Retinal pigment epithelial cell (primary cell): ENCODE results near the gene DAZAP2.
A peak's percentile ranks its signal among the peaks of the same experiment; 100 is the strongest.

Source experiments
- DNase-seq: peaks from one replicate; pipeline ENCODE4 v3.0.0-alpha.2; 2010; ENCODE audit warnings: low read depth
- H3K4me3 ChIP-seq: 2 replicates; pipeline ENCODE4 v1.5.1; 2011; ENCODE audit warnings: mild to moderate bottlenecking, low read length, control low read depth, moderate library complexity
- TF ChIP-seq, protein P1 (sequence below): conservative IDR thresholded peaks from 2 replicates; pipeline ENCODE4 v1.5.1; 2011; ENCODE audit warnings: low read depth, low read length, control low read depth, inconsistent platforms

The DAZAP2 gene

GRCh38 chr12:51205350-51205749 is 33.3 kb upstream of the DAZAP2 start:
- no peak overlapping the region for H3K4me3 ChIP-seq
- TF ChIP-seq, protein P1, sequence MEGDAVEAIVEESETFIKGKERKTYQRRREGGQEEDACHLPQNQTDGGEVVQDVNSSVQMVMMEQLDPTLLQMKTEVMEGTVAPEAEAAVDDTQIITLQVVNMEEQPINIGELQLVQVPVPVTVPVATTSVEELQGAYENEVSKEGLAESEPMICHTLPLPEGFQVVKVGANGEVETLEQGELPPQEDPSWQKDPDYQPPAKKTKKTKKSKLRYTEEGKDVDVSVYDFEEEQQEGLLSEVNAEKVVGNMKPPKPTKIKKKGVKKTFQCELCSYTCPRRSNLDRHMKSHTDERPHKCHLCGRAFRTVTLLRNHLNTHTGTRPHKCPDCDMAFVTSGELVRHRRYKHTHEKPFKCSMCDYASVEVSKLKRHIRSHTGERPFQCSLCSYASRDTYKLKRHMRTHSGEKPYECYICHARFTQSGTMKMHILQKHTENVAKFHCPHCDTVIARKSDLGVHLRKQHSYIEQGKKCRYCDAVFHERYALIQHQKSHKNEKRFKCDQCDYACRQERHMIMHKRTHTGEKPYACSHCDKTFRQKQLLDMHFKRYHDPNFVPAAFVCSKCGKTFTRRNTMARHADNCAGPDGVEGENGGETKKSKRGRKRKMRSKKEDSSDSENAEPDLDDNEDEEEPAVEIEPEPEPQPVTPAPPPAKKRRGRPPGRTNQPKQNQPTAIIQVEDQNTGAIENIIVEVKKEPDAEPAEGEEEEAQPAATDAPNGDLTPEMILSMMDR, result no peak
- DNase-seq, result no peak

DNA sequence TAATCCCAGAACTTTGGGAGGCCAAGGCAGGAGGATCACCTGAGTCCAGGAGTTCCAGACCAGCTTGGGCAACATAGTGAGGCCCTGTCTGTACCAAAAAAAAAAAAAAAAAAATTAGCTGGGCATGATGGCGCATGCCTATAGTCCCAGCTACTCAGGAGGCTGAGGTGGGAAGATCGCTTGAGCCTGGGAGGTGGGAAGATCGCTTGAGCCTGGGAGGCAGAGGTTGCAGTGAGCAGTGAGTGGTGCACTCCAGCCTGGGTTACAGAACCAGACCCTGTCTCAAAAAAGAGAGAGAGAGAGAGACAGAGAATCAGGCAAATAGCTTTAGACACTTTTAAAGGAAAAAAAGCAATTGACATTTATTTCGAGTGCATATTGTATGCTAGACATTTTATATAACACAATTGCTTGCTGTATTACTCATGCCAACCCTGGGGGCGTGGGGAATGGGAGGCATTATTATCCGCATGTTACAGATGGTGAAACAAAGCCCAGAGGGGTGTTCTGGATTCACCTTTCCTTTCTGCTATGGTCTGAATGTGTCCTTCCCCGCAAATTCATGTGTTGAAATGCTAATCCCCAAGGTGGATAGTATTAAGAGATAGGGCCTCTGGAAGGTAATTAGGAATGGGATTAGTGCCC is 30.5 kb upstream of the DAZAP2 start:
- no peak overlapping the region for H3K4me3 ChIP-seq
- no peak for DNase-seq
- TF ChIP-seq, protein P1, result no peak

DNA sequence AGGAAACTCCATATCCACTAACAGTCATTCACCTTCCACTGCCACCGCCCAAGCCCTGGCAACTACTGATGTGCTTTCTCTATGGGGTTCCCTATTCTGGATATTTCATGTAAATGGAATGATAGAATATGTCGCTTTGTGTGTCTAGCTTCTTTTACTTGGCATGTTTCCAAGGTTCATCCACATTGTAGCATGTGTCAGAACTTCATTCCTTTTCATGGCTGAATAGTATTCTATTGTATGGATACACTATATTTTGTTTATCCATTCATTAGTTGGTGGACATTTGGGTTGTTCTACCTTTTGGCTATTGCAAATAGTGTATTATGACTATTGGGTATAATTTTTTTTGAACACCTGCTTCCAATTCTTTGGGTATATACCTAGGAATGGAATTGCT is 29.4 kb upstream of the DAZAP2 start:
- TF ChIP-seq, protein P1, result no peak
- H3K4me3 ChIP-seq, result no peak overlapping the region
- no peak for DNase-seq

- DNase-seq, result no peak
- TF ChIP-seq, protein P1, result no peak
- H3K4me3 ChIP-seq, result no peak overlapping the region
Measured at GRCh38 chr12:51210690-51211395, 27.8 kb upstream of the DAZAP2 start.

- DNase-seq, result no peak
- no peak overlapping the region for H3K4me3 ChIP-seq
- TF ChIP-seq, protein P1, result no peak
Measured at GRCh38 chr12:51214895-51215294, 23.7 kb upstream of the DAZAP2 start.

- no peak for DNase-seq
- TF ChIP-seq, protein P1, result no peak
- H3K4me3 ChIP-seq, result peak overlapping the region; percentile 75
Measured at GRCh38 chr12:51216642-51217041, 22.0 kb upstream of the DAZAP2 start.
